Kasumi-1 (cell line): Measurements from ENCODE around the gene USE1.

Experiments used
- DNase-seq, 2 experiments: peaks; one replicate each; lab custom pipeline; 2025; lab: John Stamatoyannopoulos, UW

Gene USE1

DNA sequence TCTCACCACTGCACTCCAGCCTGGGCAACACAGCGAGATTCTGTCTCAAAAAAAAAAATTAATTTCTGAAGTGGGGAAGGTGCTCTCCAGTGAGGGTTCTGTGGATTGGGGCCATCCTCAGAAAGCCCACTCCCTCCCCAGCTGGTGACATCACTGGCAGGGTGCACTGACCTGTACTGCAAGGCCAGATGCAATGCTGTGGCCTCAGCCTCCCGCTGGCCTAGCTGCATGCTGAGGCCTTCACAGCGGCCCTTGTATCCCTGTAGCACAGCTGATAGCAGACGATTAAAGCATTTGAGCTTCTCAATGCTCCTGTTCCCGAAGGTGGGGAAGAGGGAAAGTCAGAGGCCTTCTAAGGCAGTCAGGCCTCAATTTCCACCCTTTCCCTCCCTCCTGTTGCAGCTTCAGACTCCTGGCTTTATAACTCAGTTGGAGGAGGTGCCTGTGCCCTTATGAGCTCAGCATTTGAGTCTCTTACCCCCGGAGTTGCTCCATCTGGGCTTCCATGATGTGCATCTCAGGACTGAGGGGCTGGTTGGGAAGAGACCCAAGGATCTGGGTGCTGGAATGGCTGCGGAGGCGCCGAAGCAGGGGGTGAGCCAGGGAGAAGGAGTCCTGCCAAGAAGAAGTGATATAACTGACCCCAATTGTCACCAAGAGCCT is 44.1 kb downstream of the USE1 start:
- no peak for DNase-seq

DNA sequence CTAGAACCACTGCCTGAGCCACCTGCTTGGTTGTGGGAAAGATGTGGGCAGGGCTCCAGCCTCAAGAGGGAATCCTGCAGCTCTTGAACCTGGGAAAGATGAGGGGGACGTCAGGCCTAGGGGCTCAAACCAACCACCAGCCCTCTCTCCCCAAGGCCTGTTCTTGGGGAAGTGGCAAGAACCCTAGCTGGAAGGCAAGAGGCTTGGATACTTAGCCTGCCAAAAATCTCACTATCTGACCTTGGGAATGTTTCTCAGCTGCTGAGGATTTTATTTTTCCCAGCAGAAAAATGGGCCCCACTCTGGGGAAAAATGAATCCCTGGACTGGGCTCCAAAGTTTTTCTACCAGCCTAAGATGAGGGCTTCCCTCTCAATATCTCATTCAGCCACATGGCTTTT is 44.8 kb downstream of the USE1 start:
- no peak for DNase-seq

DNA sequence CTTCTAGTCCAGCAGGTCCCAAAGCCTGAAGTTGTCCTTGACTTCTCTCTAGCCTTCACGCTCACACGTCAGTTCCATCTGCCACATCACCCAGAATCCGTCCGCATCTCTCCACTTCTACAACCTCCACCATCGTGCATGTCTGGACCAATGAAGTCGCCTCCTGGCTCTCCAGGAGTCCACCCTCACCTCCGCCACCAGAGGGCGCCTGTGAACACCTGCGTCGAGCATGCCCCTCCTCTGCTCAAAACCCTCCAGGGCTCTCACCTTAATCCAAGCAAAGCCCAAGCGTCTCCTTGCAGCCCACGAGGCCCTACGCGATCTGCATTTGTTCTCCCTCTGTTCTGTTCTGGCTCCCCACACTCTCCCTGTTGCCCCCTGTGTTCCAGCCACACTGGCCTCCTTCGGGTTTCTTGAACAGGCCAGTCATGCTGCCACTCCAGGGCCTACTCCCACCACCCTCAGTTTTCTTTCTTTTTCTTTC is 45.7 kb downstream of the USE1 start:
- peak; percentile 86 to 94 for DNase-seq

GRCh38 chr19:17262557-17262956 is 47.4 kb downstream of the USE1 start:
- no peak for DNase-seq

GRCh38 chr19:17263712-17264640 is 48.8 kb downstream of the USE1 start:
- DNase-seq = no peak

DNA sequence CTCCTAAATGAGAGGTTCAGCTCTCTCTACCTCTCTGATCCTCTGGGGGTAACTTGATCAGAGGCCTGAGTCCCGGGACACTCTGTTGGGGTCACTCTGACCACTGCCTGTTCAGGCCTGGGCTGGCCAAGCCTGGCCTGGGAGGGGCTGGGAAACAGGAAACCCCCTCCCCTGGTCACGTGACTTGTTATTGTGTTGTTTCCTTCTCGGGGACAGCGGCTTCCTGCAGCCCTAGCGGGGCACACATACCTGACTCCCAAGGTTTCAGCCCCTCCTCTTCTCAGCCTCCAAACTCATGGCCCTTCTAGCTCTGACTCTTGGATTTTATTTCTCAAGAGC is 49.5 kb downstream of the USE1 start, which contains the start of gene USHBP1:
USHBP1 (minus strand) TSS at position 105 of the 339 bp plus-strand sequence. CDS start 446 bp downstream, outside the sequence.
- no peak for DNase-seq

GRCh38 chr19:17266026-17266425 is 50.9 kb downstream of the USE1 start:
- DNase-seq = no peak

GRCh38 chr19:17266589-17266974 is 51.4 kb downstream of the USE1 start:
- DNase-seq = no peak

- DNase-seq = peak; percentile 100
These were observed 52.0 kb downstream of the USE1 start, which contains the start of gene BABAM1 for GRCh38 chr19:17266975-17267788. Gene BABAM1 (plus strand): TSS chr19:17267443. CDS start chr19:17268807, 1,364 bp downstream.

DNA sequence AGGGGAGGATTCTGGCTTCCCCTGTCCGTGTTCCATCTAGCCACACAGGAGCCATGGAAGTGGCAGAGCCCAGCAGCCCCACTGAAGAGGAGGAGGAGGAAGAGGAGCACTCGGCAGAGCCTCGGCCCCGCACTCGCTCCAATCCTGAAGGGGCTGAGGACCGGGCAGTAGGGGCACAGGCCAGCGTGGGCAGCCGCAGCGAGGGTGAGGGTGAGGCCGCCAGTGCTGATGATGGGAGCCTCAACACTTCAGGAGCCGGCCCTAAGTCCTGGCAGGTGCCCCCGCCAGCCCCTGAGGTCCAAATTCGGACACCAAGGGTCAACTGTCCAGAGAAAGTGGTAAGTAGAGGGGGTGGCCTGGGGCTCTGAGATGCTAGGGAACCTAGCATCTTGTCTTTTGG is 53.6 kb downstream of the USE1 start:
- no peak for DNase-seq
